Right renal cortex interstitium (tissue), 3 donors: Measurements from ENCODE around the gene ANXA1. TPM values are rescaled to one million over a fixed set of nuclear protein-coding genes. Genes with fewer than 3 reads are reported as not detected.
"Not testable (repeated sequence)": the region's sequence is repeated elsewhere in the genome, so short reads cannot be mapped to it uniquely, and the experiment has no call there.

ENCODE experiments used
- DNase-seq, 3 donors: peaks; one replicate each; pipeline ENCODE4 v3.0.0-alpha.2; 2013; ENCODE audit warnings: low read depth in 3 of 3, low spot score in 2 of 3
- polyA plus RNA-seq, 3 donors: library from polyadenylated mRNA; unstranded; fragments of 120-200 nt; gene quantifications; one replicate each; pipeline ENCODE4 v1.2.1, GENCODE V29; 2013; ENCODE audit not compliant: insufficient read length in 3 of 3

The ANXA1 gene
- polyA plus RNA-seq, 3 donors = 28.5 to 30.3 (median 30.3) TPM

DNA sequence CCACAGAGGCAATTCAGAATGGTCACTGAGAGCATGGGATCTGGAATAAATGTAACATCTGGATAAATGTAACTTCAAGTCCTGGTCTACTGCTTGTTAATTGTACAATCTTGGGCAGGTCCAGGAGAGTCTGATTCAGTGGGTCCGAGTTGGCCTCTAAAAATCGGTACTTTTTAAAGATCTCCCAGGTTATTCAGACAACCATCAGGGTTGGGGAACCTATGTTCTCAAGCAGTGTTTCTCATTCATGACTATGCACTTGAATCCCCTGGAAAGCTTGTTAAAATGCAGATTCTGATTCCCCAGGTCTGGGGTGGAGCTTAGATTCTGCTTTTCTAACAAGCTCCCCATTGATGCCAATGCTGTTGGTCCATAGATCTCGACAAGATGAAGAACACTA is 14.8 kb downstream of the ANXA1 start:
- no peak for DNase-seq

DNA sequence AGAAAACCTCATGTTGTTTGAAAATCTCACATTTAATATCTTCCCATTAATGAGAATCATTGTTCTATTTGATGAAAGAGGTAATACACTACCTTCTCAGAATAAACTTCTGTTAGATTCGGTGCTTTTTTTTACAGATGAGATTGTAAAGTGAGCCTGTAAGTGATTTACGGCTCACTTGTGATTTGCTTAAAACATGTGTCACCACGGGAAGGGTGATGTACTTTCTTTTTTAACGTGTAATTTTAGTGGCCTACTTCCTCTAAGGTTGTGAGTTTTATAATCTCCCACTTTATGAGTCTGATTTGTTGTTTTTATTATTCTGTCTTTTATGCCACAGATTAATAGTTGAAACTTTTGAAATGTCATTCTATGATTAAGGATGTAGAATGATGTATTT is 15.9 kb downstream of the ANXA1 start:
- DNase-seq = no peak

- no peak for DNase-seq
Observed at GRCh38 chr9:73168298-73168934, 16.8 kb downstream of the ANXA1 start.

GRCh38 chr9:73170185-73170957 is 18.7 kb downstream of the ANXA1 start:
- DNase-seq = no peak

DNA sequence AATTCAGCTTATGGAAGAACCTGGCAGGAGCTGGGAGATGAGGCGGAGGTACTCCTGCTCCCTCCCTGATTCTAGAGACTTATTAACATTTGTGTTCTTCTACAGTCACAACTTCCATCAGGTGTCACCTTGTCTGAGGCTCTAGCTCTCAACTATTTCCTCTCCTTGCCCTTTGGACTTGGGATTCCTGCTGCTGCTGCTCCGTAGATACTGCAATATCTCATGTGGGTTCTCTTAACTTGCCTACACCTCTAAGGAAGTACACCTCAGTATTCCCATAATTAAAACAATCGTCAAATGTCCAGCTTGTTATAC is 21.2 kb downstream of the ANXA1 start:
- DNase-seq = no peak

DNA sequence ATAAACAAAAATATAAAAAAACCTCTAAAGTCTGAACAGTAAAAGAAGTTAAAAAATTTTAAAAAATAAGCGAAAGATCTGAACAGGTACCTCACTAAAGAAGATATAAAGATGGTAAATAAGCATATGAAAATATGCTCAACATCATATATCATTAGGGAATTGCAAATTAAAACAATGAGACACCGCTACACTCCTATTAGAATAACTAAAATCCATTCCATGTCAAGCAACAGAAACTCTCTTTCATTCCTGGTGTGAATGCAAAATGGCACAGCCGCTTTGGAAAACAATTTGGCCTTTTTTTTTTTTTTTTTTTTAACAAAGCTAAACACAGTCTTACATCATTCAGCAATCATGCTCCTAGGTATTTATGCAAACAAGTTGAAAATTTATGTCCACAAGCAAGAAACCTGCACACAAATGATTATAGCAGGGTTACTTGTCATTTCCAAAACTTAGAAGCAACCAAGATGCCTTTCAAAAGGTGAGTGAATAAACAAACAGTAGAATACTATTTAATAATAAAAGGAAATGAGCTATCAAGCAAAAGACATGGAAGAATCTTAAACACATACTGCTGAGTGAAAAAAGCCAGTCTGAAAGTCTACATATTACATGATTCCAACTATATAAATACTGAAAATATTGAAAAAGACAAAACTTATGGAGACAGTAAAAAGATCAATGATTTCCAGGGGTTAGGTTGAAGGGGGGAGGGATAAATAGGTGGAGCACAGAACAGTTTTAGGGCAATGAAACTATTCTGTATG is 22.1 kb downstream of the ANXA1 start:
- no peak for DNase-seq

- no peak for DNase-seq
Observed at GRCh38 chr9:73174330-73174980, 22.8 kb downstream of the ANXA1 start.

DNA sequence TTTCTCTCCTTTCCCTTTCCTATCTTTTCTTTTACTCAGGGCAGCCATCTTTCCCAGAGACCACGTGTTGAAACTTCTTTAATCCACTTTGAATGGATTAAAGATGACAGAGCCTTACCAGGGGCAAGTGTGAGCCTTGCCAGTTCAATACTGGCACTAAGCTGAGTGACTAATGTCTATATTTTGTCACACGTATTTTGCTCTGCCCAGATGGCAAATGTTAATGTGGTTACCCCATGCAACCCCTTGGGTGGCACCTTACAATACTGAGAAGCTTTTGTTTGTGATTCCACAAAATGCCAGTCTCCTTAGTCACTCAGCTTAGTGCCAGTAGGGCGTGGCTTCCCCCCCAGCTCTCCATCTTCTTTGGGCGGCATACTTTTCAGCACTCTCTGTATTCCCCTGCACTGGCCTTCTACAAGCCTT is 24.8 kb downstream of the ANXA1 start:
- DNase-seq = no peak

- no peak for DNase-seq
Observed at GRCh38 chr9:73178044-73178443, 26.4 kb downstream of the ANXA1 start.

DNA sequence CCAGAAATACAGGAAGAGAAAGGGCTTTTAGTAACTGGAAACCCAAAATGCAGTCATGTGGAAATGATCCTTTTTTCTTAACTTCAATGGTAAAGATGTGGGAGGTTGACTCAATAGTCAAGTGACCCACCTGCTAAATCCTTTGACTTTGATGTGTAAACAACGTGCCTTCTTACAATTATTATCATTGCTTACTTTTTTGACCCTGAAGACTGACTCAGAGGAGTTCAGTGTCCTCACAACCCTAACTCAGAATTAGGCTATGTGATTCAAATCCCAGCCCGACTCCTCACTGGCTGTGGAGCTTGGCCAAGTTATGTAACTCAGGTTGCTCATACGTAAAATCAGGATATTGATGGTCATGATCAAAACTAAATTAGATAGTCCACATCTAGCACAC is 27.9 kb downstream of the ANXA1 start:
- DNase-seq = no peak

DNA sequence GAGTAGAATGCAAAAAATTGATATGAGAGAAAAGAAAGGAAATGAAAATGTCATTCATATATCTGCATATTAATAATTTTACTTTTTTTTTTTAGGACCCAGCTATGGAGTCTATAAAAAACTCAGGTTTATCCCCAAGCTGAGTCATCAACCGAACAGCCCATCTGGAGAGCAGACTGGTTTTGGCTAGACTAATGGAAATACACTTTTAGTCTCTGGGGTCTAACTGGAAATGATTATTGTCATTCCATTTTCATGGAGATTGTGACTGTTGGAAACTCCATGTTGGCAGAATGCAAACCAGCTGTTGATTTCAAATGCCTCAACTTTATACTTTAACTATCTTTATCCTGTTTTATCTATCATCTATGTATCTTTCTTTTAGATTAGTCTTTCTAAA is 28.7 kb downstream of the ANXA1 start:
- no peak for DNase-seq

GRCh38 chr9:73182928-73183327 is 31.3 kb downstream of the ANXA1 start:
- DNase-seq = no peak

DNA sequence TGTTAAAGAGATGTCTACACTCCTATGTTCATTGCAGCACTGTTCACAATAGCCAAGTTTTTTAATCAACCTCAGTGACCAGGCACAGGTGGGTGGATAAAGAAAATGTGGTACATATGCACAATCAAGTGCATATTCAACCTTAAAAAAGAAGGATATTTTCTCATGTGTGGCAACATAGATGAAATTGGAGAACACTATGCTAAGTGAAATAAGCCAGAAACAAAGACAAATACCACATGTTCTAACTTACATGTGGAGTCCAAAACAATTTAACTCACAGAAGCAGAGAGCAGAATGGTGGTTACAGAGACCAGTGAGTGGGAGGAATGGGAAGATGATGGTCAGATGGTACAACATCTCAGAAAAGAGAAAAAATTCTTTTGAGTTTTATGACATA is 31.8 kb downstream of the ANXA1 start:
- no peak for DNase-seq

DNA sequence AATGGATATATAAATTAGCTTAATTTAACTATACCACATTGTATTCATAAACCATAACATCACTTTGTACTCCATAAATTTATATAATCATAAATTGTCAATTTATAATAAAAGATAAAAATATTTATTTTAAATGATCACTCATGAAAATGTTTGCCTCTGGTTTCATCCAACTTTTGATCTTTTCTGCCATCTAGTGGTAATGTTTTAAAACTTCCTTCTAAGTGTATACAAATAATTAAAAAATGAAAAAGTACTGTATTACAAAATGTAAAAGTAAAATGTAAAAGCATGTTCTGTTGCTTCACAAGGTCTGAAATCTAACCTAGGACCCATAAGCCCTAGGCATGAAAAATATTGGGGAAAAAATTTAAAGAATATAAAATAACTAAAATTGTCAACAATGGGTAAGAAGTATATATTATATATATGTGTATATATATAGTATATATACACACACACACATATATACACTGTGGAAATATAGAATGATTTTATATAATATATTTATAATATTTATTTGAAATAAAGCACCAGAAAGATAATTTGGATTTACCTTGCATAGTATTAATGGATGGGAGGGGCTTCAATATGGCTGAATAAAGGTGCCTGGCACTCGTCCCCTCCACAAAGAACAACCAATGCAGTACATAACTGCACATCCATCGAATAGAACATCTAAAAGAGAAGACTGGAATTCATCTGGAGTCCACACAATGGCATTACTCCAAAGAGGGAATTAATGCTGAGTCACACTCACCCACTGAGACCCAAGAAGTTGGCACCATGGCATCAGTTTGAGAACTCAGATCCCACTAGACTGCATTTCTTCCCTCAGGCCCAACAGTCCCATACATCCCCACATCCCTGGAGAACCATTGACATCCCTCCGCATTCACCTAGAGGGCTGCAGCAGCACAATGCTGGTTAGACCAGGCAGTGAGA is 32.5 kb downstream of the ANXA1 start:
- no peak for DNase-seq

- not testable (repeated sequence) for DNase-seq
Observed at GRCh38 chr9:73191109-73191508, 39.4 kb downstream of the ANXA1 start.

DNA sequence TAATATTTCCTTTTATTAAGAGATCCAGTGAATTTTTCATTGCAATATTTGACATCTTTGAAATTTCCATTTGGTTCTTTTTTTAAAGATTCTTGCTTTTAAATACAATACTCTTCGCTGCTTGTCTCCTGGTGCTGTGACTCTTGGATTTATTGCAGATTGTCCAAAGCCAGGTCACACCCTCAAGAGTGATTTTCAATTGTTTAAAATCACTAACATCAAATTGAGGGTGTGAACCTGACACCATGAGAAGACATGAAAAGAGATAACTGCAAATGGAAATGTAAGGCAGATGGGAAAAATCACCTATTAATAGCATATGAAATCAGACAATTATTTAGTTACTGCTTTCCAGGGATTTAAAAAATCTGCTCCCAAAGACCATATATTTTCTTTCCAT is 42.6 kb downstream of the ANXA1 start:
- DNase-seq = no peak

- DNase-seq = no peak
Observed at GRCh38 chr9:73199448-73199847, 47.8 kb downstream of the ANXA1 start.

- no peak for DNase-seq
Observed at GRCh38 chr9:73199886-73200285, 48.2 kb downstream of the ANXA1 start.

- DNase-seq = no peak
Observed at GRCh38 chr9:73200694-73201452, 49.2 kb downstream of the ANXA1 start.

DNA sequence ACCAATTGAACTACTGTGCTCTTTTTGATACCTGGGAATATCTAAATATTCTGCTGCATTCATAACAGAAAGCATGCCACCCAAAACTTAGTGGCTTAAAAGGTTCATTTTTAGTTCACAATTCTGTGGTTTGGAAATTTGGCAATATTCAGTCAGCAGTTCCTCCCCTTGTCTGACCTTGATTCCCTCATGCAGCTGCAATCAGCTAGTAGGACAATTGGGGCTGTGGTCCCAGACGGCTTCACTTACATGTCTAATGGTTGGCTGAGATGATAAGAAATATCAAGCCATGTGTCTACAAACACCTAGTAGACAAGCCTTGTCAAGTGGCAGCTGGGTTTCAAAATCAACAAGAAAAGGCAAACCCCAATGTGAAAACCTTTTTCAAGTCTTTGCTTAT is 51.3 kb downstream of the ANXA1 start:
- DNase-seq = no peak
